H9 (cell line): ENCODE data around the gene KCNH1. TPM values are rescaled to one million over a fixed set of nuclear protein-coding genes. Genes with fewer than 3 reads are reported as not detected.

ENCODE experiments used
- DNase-seq: peaks from one replicate; pipeline ENCODE4 v3.0.0-alpha.2; 2017
- H2AFZ ChIP-seq: one replicate; pipeline ENCODE4 v1.6.1; 2013; ENCODE audit warnings: mild to moderate bottlenecking, low read length, control low read depth, moderate library complexity
- H2AK5ac ChIP-seq: 2 replicates; pipeline ENCODE4 v1.6.1; 2013; ENCODE audit warnings: low read length, control low read depth, mixed read lengths; ENCODE audit not compliant: insufficient read length
- H2BK120ac ChIP-seq: one replicate; pipeline ENCODE4 v1.6.1; 2013; ENCODE audit warnings: low read depth, mild to moderate bottlenecking, low read length, control low read depth, inconsistent platforms; ENCODE audit not compliant: poor library complexity, severe bottlenecking
- H2BK12ac ChIP-seq: 2 replicates; pipeline ENCODE4 v1.6.1; 2013; ENCODE audit warnings: low read length, control low read depth, mixed read lengths, low read depth; ENCODE audit not compliant: insufficient read length
- H2BK15ac ChIP-seq: 2 replicates; pipeline ENCODE4 v1.6.1; 2013; ENCODE audit warnings: low read depth, low read length, control low read depth
- H2BK20ac ChIP-seq: one replicate; pipeline ENCODE4 v1.6.1; 2013; ENCODE audit warnings: low read depth, mild to moderate bottlenecking, low read length, control low read depth, inconsistent platforms; ENCODE audit not compliant: poor library complexity, severe bottlenecking
- H2BK5ac ChIP-seq: 2 replicates; pipeline ENCODE4 v1.6.1; 2013; ENCODE audit warnings: low read length, control low read depth, mixed read lengths; ENCODE audit not compliant: insufficient read length
- H3K14ac ChIP-seq: 2 replicates; pipeline ENCODE4 v1.6.1; 2013; ENCODE audit warnings: low read length, control low read depth; ENCODE audit not compliant: insufficient read depth
- H3K18ac ChIP-seq: 2 replicates; pipeline ENCODE4 v1.6.1; 2013; ENCODE audit warnings: low read depth, mild to moderate bottlenecking, mixed read lengths, low read length, control low read depth; ENCODE audit not compliant: insufficient read length
- H3K23ac ChIP-seq: 2 replicates; pipeline ENCODE4 v1.6.1; 2013; ENCODE audit warnings: low read length, control low read depth, mixed read lengths, low read depth; ENCODE audit not compliant: insufficient read length
- H3K23me2 ChIP-seq: 2 replicates; pipeline ENCODE4 v1.6.1; 2013; ENCODE audit warnings: low read depth, mild to moderate bottlenecking, mixed read lengths, low read length, control low read depth; ENCODE audit not compliant: insufficient read length, poor library complexity, severe bottlenecking
- H3K27ac ChIP-seq: 2 replicates; pipeline ENCODE4 v1.5.1; 2013; ENCODE audit warnings: low read length, control low read depth, mixed read lengths, low read depth; ENCODE audit not compliant: insufficient read length
- H3K27me3 ChIP-seq: 2 replicates; pipeline ENCODE4 v1.6.1; 2013; ENCODE audit warnings: low read length, control low read depth, inconsistent platforms; ENCODE audit not compliant: insufficient read depth
- H3K4ac ChIP-seq: 2 replicates; pipeline ENCODE4 v1.6.1; 2013; ENCODE audit warnings: low read depth, mild to moderate bottlenecking, control low read depth, inconsistent platforms, low read length, moderate library complexity
- H3K4me1 ChIP-seq: 2 replicates; pipeline ENCODE4 v1.6.1; 2013; ENCODE audit warnings: low read length, control low read depth, inconsistent platforms; ENCODE audit not compliant: insufficient read depth
- H3K4me2 ChIP-seq: 2 replicates; pipeline ENCODE4 v1.6.1; 2013; ENCODE audit warnings: low read length, control low read depth, mixed read lengths; ENCODE audit not compliant: insufficient read length, insufficient read depth
- H3K56ac ChIP-seq: 2 replicates; pipeline ENCODE4 v1.6.1; 2013; ENCODE audit warnings: low read depth, mild to moderate bottlenecking, mixed read lengths, low read length, control low read depth; ENCODE audit not compliant: insufficient read length
- H3K79me1 ChIP-seq: 2 replicates; pipeline ENCODE4 v1.6.1; 2013; ENCODE audit warnings: low read depth, mild to moderate bottlenecking, moderate library complexity, low read length, control low read depth, inconsistent platforms; ENCODE audit not compliant: insufficient read depth, poor library complexity, severe bottlenecking
- H3K79me2 ChIP-seq: 2 replicates; pipeline ENCODE4 v1.6.1; 2013; ENCODE audit warnings: low read length, control low read depth, inconsistent platforms; ENCODE audit not compliant: insufficient read depth
- H3K9ac ChIP-seq: 2 replicates; pipeline ENCODE4 v1.6.1; 2013; ENCODE audit warnings: low read length, control low read depth, mixed read lengths; ENCODE audit not compliant: insufficient read length; ENCODE audit errors: extremely low read depth
- H3K9me3 ChIP-seq: one replicate; pipeline ENCODE4 v1.6.1; 2013; ENCODE audit warnings: low read depth, low read length, inconsistent platforms; ENCODE audit not compliant: control insufficient read depth
- H3T11ph ChIP-seq: one replicate; pipeline ENCODE4 v1.6.1; 2013; ENCODE audit warnings: mild to moderate bottlenecking, low read length, control low read depth, inconsistent platforms
- H4K20me1 ChIP-seq: one replicate; pipeline ENCODE4 v1.6.1; 2013; ENCODE audit not compliant: control insufficient read depth, insufficient read length, insufficient read depth
- H4K5ac ChIP-seq: 2 replicates; pipeline ENCODE4 v1.6.1; 2013; ENCODE audit warnings: low read depth, mild to moderate bottlenecking, mixed read lengths, low read length, control low read depth; ENCODE audit not compliant: insufficient read length
- H4K8ac ChIP-seq: replicated peaks from 2 replicates; pipeline ENCODE4 v1.6.1; 2013; ENCODE audit warnings: low read length, control low read depth, mixed read lengths, low read depth; ENCODE audit not compliant: insufficient read length
- H4K91ac ChIP-seq: 2 replicates; pipeline ENCODE4 v1.6.1; 2013; ENCODE audit warnings: low read depth, mild to moderate bottlenecking, moderate library complexity, mixed read lengths, low read length, control low read depth; ENCODE audit not compliant: insufficient read length
- H3K27ac Mint-ChIP-seq, 3 experiments: 2 replicates in 2 of 3; 3 replicates in 1 of 3; pipeline ENCODE4 v1.8.0; 2020 to 2021; ENCODE audit warnings: mixed read lengths in 3 of 3, mild to moderate bottlenecking in 1 of 3, moderate library complexity in 1 of 3
- H3K27me3 Mint-ChIP-seq: 2 replicates; pipeline ENCODE4 v1.8.0; 2021; ENCODE audit warnings: low read depth, mild to moderate bottlenecking, moderate library complexity, mixed read lengths
- H3K36me3 Mint-ChIP-seq, 3 experiments: 2 replicates in 2 of 3; 3 replicates in 1 of 3; pipeline ENCODE4 v1.8.0; 2020 to 2021; ENCODE audit warnings: low read depth in 3 of 3, mixed read lengths in 3 of 3; ENCODE audit not compliant: insufficient read depth in 1 of 3
- H3K4me1 Mint-ChIP-seq, 2 experiments: 2 replicates each; pipeline ENCODE4 v1.8.0; 2020; ENCODE audit warnings: mixed read lengths in 2 of 2
- H3K4me3 Mint-ChIP-seq, 2 experiments: 2 replicates in 1 of 2; 3 replicates in 1 of 2; pipeline ENCODE4 v1.8.0; 2020 to 2021; ENCODE audit warnings: mild to moderate bottlenecking in 2 of 2, mixed read lengths in 2 of 2, moderate library complexity in 1 of 2
- H3K9me3 Mint-ChIP-seq, 2 experiments: 2 replicates in 1 of 2; 3 replicates in 1 of 2; pipeline ENCODE4 v1.8.0; 2020; ENCODE audit warnings: mild to moderate bottlenecking in 2 of 2, mixed read lengths in 2 of 2, moderate library complexity in 1 of 2
- WGBS: extraction: QIAGEN DNeasy Blood & Tissue Kit; methylation state at CpG from one replicate; pipeline ENCODE4 v1.1.7; 2013; ENCODE audit warnings: missing lambda C conversion rate, low lambda C conversion rate, mixed read lengths; ENCODE audit not compliant: insufficient read length; ENCODE audit errors: extremely low coverage; 5-methylcytosine and 5-hydroxymethylcytosine counted together
- total RNA-seq: library from RNA; stranded (reverse); gene quantifications from 2 replicates; pipeline ENCODE4 v1.2.1, GENCODE V29; 2021
- TF ChIP-seq, protein P1 (sequence below): fragments of 200-600 bp; sonication (generic); conservative IDR thresholded peaks from 3 replicates; pipeline ENCODE4 v1.8.0; 2021; ENCODE audit warnings: antibody characterized with exemption, mild to moderate bottlenecking

Gene KCNH1
- total RNA-seq, 1 experiment from 2014 or later, result 0.11 TPM

GRCh38 chr1:210797422-210797821 lies 336.5 kb downstream of the KCNH1 start:
- Histone ChIP-seq H3K18ac (no peak overlapping the region), H3K4me2 (no peak overlapping the region), H3K4me1 (no peaks in the 10 kb centered on the region), H2AK5ac (no peak overlapping the region), H3K79me1 (no peaks in the 10 kb centered on the region), H3K9ac (no peak overlapping the region), H2BK20ac (no peak overlapping the region), H4K8ac (no peak overlapping the region), H2BK15ac (no peak overlapping the region), H3K56ac (no peak overlapping the region), H4K20me1 (no peaks in the 10 kb centered on the region), H3K27me3 (no peaks in the 10 kb centered on the region), H3T11ph (no peak overlapping the region), H2BK12ac (no peak overlapping the region), H3K27ac (no peak overlapping the region), H4K91ac (no peak overlapping the region), H4K5ac (no peak overlapping the region), H3K23ac (no peak overlapping the region), H2BK120ac (no peak overlapping the region), H2AFZ (no peak overlapping the region), H3K4ac (no peak overlapping the region), H3K14ac (no peak overlapping the region), H3K79me2 (no peaks in the 10 kb centered on the region), H2BK5ac (no peak overlapping the region), H3K9me3 (no peaks in the 10 kb centered on the region), H3K23me2 (no peaks in the 10 kb centered on the region)
- WGBS, result no CpG with 5 or more reads among the region's 8 CpGs
- no peaks in the 10 kb centered on the region for H3K36me3 Mint-ChIP-seq
- H3K27ac Mint-ChIP-seq, result no peak overlapping the region
- TF ChIP-seq, protein P1, sequence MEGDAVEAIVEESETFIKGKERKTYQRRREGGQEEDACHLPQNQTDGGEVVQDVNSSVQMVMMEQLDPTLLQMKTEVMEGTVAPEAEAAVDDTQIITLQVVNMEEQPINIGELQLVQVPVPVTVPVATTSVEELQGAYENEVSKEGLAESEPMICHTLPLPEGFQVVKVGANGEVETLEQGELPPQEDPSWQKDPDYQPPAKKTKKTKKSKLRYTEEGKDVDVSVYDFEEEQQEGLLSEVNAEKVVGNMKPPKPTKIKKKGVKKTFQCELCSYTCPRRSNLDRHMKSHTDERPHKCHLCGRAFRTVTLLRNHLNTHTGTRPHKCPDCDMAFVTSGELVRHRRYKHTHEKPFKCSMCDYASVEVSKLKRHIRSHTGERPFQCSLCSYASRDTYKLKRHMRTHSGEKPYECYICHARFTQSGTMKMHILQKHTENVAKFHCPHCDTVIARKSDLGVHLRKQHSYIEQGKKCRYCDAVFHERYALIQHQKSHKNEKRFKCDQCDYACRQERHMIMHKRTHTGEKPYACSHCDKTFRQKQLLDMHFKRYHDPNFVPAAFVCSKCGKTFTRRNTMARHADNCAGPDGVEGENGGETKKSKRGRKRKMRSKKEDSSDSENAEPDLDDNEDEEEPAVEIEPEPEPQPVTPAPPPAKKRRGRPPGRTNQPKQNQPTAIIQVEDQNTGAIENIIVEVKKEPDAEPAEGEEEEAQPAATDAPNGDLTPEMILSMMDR, result no peak
- no peaks in the 10 kb centered on the region for H3K4me1 Mint-ChIP-seq
- H3K9me3 Mint-ChIP-seq, result no peaks in the 10 kb centered on the region
- no peak for DNase-seq
- no peaks in the 10 kb centered on the region; the same call in 1 of the 2 replicates for H3K27me3 Mint-ChIP-seq
- no peak overlapping the region for H3K4me3 Mint-ChIP-seq
